Measurements from ENCODE around the gene IL5RA.

IL5RA gene

DNA sequence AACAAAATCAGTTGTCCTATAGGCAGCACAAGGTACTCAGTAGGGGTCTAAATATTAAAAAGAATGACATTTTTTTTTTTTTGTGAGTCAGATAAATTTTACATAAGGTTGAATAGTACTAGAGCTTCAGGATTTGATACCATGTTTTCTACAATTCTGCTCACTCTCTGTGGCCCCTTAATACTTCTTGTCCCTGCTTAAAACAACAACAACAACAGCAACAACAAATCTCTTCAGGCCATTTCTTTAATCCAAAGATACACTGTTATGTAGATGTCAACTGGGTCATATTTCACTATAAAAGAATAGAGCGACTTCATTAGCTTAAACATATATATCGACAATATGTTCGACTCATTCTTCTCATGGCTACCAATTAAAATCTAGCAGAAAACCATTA lies 3.0 kb downstream of the IL5RA start:
- DNase-seq = no peak

DNA sequence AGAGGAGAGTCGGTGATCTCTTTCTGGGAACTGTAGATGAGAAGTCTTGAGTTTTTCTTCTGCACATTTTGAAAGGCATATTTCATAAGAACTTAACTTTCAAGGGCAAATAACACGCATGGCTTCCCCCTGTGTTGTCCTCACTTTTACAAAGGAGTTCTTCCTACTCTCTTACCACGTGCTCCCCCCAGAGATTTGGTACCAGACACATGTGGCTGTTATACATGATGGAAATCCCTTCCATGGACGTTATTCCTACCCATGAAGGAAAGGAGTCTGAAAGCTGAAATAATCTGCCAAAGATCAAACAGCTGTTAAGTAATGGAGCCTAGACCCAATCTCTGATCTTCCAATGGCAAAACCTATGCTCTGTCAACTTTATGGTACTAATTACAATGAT lies 4.4 kb downstream of the IL5RA start:
- DNase-seq = no peak

DNA sequence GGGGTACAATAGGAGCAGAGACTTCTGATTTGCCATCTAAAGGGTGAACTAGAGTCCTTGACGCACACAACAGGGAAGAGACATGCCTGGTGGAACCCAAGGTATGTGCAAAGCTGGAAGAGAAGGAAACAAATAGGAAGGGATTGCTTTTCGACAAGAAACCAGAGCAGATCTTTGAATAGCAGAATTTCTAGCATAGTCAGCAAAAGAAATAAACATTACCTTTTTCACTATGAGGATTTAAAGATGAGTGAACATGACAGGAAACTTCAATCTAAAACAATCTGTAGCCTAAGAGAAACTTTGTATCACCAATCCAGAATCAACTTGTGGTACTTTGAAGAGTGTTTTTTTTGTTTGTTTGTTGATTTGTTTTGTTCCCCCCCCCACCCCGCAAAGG lies 4.9 kb downstream of the IL5RA start:
- no peak for DNase-seq

DNA sequence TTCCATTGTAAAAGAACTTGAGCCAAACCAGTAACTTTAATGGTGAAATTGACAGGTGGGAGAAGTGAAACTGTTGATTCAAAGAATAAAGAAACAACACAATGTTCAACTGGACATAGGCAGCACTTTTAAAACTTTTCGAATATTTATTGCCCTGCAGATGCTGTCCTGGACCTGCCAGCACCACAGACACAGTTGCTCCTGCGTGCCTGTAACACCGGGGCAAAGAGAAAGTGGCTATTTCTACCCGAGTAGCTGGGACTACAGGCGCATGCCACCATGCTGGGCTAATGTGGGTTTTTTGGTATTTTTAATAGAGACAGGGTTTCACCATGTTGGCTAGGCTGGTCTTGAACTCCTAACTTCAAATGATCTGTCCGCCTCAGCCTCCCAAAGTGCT lies 7.4 kb downstream of the IL5RA start:
- DNase-seq = no peak

DNA sequence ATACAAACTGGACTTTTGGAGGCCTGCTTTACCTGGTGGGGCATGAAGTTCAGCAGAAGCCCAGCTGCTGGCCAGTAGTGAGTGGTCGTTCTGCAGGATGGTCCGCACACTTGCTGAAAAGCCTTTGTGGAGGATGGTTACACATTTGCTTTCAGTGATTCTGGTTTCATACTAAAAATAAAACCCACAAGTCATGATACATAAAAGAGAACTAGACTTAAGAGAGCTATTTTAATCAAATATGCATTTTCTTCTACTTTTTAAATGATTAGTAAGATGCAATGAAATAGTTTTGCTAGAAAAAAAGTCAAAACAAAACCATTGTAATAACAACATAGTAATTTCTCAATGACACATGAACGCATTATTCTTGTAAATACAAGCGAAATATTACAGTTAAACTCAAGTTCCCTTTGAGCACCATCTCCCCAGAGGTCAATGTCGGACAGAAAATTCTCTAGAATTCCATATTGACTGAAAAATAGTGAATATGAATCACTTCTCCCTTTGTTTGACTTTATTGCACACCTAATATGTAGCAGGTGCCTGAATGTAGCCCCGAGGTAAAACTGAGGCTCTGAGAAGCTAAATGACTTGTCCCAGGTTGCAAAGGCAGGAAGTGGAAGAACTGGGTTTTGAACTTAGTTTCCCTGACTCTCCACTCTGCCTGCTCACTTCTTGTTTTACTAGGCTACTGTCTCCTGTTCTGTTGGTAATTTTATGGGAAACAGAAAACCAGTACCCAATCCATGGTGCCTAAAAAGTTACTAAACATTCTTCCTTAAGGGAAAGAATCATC lies 8.3 kb downstream of the IL5RA start:
- no peak for DNase-seq

DNA sequence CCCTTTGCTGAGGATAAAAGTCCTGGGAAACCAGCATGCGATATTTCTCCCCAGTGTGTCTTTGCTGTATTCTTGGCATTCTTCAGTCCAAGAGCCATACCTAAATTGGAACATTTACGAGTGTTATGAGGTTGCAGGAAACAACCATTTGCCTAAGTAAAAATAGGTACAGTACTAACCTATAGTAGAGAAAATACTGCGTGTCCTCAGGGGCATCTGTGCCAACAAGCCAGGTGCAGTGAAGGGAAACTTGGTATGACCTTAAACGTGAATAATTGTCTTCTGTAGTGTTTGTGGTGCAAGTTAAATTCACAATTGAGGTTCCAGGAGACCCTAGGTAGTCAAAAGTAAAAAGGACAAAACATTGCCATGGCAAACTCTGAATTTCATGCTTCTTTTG lies 12.2 kb downstream of the IL5RA start:
- no peak for DNase-seq

DNA sequence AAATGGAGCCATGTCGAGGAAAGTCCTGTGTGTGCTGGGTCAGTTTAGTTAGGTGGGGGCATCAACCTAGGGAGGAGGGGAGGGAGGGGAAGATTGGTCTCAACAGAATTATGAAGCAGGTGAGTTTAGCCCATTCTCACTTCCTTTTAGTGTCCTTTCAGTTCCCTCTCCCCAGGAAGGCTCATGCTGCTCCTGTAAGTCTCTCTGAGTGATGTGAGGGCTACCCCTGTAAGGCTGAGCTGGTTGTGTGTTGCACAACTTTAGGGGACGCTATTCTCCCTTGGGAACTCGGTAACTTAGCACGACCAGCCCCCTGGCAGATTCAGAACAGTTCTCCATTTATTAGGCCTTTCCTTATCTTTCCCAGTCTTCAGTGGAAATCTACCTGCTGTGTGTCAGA lies 21.2 kb downstream of the IL5RA start:
- no peak for DNase-seq

DNA sequence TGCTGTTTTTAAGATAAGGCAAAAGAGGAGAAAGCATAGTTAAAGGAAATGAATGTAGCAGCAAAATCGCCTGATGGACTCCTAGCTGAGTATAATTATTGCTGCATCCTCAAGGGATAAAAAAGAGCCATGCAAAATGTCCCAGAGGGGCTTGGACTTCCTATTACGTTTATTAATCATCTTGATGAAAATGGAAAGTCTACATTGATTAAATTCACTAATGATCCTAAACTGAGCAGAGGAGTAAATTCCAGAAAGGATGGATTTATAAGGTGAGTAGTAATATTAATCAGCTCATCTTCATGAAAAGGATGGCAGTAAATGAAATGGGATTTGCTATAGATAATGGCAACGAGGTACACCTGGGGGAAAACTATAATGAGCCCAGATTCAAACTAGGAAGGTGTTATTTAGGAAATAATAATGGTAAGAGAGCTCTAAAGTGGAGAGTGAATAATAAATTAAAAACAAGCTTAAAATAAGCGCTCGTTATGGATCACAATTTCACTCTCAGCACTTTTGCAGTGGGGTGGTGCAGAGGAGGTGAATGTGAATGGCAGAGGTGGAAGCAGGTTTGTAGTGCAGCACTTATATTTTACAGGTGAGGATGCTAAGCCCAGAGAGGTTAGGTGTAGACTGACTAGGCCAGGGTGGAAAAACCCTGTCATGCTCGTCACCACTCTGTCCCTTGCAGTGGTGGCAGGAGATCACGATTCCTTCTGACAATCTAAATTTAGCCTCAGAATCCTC lies 22.3 kb downstream of the IL5RA start:
- no peak for DNase-seq

DNA sequence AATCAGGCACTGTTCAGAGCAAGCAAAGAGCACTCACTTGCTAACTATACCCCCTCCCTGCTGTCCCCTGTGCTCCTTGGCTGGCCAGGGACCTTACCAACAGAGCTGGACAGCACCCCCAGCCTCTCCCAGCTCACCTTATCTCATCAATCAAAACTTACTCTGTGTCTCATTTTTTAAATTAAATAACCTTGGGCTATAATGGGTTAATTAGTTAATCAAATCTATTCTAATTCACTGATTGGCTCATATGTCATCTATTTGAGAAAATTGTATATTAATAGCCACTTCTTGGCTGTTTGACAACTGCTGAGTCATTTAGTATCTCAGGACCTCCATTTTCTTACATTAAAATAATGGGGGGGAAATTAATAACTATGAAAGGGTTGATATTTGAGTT lies 22.9 kb downstream of the IL5RA start:
- DNase-seq = no peak

DNA sequence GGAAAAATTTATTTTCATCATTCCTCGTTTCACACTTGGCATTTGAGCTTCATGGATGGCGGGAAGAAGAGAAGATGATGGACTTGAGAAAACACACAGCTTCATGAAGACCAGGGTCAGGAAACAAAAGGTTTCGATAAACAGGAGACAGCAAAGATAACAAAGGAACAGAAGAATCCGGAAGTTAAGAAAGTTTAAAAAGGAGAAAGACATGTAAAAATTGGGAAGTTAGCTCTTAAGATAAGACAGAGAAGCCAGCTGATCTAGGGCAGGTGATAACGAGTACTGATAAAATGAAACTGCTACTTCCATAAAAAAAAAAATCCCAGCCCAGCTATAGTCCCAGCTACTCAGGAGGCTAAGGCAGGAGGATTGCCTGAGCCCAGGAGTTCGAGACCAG lies 23.9 kb downstream of the IL5RA start:
- no peak for DNase-seq

DNA sequence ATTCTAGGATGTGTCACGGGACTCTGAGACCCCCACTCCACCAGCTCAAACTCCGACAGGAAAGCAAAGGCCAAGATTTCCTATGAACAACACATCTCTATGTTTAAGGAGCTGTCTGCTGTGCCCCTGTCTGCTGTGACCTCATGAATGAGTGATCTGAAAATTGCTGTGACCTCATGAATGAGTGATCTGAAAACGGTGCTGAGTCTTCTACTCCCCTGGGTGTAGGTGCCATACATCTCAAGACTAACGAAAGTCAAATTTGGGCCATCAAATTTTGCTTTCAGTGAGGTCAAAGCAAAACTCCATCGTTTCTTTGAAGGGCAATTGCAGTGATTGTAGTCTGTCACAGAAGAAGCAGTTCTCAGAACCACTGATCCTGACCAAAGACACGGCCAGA lies 24.4 kb downstream of the IL5RA start:
- DNase-seq = no peak

DNA sequence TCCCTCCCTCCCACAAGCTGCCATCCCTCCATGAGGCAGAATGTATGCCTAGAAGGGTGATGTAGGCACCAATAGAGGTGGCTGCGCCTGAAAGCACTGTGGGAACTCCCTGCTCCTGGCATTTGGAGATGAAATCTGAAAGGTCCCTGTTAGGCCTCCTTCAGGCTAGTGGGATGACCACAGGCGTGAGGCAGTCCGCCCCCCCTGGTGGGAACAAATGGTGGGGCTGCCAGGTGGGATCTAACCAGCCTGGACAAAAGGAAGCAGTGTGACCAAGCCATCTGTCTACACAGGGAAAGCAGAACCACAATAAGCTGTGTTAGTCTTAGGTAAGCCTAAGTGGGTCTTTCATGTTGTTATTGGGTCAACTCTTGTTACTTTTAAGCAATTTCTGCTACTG lies 25.3 kb downstream of the IL5RA start:
- DNase-seq = no peak

DNA sequence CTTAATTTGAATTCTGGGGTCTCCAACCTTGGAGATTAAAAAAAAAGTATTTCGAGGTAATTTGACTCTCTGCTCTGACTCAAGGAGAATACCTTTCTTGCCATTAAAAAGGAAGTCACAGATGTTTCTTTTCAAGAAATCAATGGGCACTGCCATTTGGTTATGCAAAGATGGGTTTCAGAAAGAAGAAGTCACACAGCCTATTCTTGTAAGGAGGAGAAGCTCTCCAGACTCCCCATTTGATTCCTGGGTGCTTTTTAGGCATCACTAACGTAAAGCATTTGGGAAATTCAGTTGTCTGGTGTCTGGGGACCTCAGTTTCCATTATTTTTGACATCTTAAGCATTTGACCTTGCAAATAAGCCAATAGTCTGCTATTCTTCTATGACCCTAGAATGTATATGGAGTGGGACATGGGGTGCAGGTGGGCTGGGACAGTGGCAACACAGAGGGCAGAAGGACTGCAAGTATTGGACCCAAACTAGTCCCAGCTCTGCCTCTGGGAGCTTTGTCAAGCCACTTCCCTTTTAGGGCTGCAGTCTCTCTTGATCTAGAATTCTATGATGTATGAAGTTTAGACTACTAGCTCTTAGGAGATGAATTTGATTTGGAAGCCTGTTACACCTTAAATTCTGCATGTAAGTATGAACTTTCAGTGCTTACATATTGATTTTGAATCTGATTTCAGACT lies 27.8 kb downstream of the IL5RA start:
- DNase-seq = no peak

DNA sequence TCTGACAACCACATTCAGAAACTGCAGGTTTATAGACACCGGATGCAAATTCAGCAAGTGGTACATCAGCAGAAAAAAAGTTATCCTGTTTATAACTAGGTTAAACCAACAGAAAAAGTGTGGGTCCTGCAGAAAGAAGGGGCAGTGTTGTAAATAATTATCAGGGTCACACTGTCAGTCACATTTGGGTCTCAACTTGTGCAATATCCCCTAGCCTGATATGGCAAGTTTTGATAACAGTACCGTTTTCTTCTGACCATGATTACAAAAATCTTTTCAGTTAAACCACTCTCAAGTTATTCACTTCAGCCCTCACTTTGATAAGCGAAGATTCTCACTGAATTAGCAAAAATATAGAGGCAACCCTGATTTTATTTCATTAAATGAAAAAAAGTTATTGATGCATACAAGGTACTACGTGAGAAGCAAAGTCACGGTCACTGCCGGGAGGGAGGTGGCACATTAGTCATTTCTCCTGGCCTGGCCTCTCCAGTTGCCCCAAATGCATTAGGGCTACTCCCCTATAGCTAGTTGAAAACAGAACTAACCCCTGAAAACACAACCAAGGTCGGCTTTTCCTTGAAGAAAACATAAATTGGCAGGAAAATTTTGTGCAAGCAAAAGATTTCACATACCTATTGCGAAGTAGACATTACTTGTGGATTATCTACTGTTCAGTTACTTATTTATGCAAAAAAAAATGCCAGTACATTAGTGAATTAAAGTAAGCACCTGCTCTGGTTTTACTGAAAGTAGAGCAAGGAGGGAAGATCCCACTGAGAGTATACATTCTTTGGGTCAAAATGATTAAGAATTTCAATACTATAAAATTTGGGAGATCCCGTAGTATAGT lies 28.6 kb downstream of the IL5RA start:
- DNase-seq = no peak

DNA sequence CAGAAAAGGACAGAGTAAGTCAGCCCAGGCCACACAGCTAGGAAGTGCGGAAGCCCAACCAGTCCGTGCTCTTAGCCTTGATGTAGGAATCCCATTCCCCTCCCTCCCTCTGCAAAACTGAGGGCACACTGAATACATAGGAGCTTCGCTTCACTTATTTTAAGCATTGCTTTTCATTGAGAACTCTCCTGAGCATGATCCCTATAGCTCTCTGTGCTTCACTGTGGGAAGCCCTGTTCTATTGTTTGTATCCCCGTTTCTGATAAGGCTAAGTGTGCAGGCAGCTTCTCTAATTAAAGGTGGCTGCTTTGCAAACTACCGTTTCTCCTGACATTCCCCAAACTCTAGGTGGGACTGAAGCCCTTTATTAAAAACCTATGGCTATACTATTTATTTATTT lies 29.9 kb downstream of the IL5RA start:
- DNase-seq = no peak

DNA sequence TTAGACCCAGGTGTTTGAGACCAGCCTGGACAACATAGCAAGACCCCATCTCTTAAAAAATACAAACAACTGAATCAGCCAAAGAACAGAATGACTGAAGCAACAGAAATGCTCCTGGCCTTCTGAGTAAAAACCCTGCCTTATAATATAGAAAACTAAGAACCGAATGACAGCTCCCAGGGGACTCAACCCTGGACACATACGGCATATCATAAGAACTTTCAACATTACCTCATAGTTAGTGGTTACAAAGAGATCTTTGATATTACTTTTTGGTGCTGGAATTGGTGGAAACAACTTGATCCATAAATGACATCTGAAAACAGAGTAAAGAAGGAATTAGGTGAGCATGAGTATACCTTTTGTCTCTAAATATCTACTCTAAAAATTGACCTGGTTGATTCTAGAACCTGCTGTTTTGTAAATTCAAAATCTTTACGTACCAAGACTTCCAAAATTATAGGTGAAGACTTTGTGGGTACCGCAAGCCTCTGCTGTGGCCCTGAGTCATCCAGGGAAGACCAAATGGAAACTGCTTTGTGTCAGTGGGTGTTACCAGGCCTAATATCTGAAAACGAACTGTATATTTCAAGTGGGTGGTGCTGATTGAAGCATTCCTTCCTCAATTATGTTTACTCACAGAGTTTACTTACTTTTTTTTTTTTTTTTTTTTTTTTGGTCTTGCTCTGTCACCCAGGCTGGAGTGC lies 35.5 kb downstream of the IL5RA start:
- no peak for DNase-seq

DNA sequence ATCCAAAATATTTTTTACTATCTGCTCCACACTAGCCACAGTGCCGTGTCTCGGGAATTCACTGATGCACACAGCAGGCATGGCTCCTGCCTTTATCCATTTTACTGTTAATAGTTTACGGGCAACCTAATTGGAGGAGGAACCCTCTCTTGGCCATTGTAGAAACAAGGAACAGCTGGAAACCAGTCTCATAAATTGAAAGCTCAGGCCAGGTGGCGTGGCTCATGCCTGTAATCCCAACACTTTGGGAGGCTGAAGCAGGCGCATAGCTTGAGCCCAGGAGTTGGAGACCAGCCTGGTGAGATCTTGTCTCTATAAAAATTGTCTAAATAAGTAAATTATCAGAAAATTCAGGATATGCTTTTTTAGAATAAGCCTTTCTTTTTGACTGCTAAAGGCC lies 39.0 kb downstream of the IL5RA start:
- DNase-seq = no peak

DNA sequence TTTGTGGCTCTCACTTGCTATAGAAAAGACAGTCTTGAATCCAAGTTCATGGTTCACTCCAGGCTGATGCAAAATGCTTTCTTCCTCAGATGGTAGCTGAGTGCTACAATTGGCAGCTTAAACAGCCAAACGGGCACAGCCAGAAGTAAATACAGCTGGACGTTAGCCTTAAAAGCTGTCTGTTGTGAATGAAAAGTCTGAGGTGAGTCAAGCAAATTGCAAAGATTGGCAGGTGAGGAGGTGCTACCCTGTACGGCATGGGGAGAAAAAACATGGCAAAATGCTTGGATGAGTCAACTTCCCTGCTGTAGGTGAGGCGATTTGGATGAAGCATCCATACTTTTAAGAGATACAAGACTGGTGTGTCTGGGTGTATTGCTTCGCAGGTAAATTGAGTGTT lies 40.5 kb downstream of the IL5RA start:
- no peak for DNase-seq

DNA sequence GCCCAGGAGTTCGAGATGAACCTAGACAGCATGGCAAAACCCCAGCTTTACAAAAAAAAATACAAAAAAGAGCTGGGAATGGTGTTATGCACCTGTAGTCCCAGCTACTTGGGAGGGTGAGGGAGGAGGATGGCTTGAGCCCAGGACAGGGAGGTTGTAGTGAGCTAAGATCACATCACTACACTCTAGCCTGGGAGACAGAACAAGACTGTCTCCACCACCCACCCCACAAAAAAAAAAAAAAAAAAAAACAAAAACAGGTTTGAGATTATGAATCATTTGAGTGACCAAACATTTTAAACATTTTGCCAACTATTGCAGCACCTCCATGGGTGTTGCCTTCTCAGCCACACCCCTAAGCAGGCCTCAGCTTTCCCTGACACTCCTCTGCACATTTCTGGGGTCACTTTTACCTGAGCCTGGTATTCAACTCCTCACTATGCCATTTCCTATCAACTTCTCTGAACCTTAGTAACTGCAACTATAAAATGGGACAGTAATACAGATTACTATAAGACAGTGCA lies 41.8 kb downstream of the IL5RA start:
- DNase-seq = no peak

DNA sequence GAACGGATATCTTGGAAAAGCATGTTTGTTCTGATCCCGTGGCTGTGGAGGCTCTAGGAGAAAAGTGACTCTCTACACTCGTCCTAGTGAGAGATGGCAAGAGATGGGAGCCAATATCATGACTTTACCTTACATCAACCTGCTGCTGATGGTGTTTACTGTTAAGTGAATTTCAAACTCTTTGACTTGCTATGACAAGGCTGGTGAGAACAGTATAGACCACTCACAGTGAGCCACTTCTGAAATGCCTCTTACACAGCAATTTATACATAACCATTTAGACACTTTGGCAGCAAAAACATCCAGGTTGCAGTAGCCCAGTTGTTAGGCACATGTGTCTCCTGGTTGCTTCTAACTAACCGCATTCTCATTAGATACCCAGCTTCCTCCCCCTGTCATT lies 43.3 kb downstream of the IL5RA start:
- no peak for DNase-seq

DNA sequence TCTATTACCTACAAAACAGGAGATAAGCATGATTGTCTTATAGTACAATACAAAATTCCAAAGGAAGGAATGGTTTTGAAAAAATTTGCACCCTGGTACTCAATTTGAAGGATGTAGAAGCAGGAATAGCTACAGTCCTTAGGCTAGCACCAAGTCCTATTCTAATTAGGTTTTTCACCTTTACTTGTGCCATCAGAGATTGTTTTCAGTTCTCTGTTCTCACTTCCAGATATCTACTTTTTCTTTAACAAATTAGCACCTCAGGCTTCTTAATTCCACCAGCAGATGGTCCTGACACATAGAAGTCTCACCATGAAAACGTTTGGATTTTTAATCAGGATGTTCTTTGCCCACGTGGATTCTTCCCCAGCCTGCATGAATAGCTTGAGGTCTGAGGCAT lies 43.8 kb downstream of the IL5RA start:
- no peak for DNase-seq

DNA sequence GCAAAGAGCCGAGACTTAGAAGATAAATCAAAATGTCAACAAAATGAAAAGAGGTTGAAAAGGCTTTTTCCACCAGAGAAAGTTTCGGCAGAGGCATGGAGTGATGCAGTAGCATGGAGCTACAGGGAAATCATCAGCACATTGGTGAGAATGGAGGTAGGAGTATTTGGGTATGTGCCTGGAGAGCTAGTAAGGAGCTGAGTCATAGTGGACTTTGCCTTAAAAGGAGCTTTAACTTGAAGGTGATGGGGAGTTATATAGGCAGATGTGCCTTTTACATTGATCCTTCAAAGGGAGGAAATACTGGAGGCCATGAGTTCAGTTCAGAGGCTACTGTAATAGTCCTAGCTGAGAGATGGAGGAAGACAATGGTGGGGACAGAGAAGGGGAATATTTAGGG lies 44.3 kb downstream of the IL5RA start:
- no peak for DNase-seq
